NCI-H1092 treated with DMSO at 0.1 percent for 48 hours (cell line): ENCODE results near the gene NFATC3.
"Not testable (repeated sequence)": the region's sequence is repeated elsewhere in the genome, so short reads cannot be mapped to it uniquely, and the experiment has no call there.

Experiments
- DNase-seq: peaks from one replicate; lab custom pipeline; 2025; lab: John Stamatoyannopoulos, UW

Gene NFATC3

DNA sequence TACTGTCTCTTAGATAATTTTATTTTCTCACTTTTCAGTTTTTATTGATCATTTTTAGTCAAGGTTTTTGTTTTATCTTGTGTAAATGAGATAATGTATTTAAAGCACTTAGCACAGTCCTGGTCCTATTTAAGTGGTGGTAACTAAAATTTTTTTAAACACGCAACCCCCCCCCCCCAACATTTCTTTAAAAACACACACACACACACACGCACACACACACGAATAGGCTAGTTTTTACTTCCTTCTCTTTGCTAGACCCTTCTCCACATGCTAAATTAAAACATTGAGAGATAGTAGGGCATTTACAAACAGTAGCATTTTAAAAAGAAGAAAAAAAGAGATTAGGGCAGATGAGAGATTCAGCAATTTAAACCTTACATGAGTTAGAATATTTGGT lies 5.0 kb downstream of the NFATC3 start:
- no peak for DNase-seq

DNA sequence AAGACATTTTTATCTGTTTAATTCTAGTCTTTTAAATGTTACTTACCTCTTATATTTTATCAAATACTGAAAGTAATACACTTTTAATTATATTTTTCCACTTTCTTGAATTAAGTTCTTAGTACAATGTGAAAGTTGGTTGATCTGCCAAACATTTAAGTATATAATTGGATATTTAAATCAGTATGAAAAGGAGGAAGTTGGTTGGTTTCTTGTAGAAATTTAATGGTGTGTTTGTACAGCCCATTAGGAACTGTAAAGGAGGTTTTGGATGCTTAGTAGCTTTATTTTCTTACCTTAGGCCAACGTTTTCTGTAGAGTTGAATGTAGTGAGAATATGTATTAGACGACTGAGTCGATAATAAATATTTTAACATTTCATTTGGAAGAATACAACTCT lies 5.4 kb downstream of the NFATC3 start:
- no peak for DNase-seq

DNA sequence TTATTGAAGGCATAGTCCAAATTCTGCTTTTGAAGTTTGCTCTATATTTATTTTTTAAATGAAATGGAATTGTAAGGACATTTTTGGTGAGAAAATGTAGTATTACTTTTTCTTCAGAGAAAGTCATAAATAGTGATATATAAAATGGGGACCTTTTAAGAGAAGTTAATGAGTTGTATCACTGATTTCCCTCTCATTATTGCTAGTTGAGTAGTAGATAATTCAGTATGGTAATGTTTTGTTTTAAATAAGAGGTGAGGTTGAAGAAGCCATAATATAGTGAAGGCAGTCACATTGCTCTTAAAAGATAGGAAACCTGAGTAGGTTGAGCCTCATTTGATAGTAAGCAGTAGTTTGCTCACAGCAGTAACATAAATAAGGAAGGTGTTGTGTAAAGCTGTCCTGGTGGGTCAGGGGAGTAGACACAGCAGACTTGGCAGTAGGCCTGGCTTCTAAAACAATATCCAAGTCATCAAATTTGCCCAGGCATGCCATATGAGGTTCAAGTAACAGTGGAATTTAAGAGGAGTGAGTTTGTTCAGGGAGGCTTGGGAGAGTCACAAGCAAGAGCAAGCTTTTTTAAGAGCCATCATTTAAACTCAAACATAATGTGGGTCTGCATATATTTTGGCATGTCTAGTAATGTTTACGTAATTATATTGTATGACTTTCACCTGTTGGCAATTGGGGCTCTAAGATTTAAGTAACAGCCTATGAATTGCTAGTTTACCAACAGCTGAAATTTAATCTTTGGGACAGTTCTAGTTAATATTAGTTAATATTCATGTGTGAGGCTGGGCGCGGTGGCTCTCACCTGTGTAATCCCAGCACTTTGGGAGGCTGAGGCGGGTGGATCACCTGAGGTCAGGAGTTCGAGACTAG lies 6.5 kb downstream of the NFATC3 start:
- peak; percentile 28 for DNase-seq

DNA sequence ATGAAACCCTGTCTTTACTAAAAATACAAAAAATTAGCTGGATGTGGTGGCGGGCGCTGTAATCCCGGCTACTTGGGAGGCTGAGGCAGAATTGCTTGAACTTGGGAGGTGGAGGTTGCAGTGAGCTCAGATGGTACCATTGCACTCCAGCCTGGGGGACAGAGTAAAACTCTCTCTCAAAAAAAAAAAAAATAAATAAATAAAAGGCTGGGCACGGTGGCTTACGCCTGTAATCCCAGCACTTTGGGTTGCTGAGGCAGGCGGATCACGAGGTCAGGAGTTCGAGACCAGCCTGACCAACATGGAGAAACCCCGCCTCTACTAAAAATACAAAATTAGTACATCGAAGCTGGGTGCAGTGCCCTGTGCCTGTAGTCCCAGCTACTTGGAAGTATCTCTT lies 7.1 kb downstream of the NFATC3 start:
- not testable (repeated sequence) for DNase-seq

DNA sequence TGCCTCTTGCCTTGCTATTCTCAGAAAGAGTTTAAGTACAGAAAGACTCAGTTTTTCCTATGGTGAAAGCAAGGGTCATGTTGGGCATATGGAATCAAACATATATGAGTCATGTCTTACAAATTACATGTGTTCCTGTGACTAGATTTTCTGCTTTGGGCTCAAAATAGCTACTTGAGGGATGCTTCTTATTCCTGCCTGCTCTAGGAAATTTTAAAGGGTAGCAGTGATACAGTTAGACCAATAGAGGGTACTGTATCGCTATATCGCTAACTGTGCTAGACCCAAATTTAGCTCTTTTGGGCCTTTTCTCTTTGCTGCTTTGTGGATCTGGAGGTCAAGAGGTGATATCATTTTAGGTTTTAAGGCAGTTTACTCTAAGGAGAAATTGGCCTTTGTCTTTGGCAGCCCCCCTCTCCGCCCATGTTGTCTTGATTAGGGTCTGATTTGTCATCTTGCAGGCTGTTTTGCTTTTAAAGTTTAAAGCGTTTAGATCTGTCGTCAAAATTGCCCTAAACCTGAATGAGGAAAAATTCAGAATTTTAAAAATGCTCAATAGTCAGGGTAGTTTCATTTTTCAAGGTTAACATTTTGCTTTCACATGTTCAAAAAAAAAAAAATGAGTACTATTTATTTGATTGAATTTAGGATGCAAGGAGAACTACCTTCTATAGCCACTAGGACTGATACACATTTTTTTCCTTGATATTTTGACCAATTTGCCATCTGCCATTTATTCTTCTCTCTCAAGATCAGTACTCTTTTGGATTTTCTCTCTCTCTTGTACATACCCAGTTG lies 8.8 kb downstream of the NFATC3 start:
- DNase-seq = no peak

DNA sequence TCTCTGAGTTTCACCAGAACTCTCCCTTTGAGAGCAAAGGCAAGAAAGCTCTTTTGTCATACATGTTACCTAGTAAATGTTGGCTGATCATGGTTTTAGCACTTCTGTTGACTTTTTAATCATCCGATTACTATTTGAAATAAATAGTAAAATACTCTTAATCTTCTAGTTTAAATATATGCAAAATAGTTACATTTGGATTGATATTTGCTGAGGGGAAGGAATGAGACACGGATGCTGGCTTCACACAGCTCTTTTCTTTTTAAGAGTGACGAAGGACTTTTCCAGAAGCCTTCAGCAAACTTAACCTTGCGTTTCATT lies 9.4 kb downstream of the NFATC3 start:
- DNase-seq = no peak

DNA sequence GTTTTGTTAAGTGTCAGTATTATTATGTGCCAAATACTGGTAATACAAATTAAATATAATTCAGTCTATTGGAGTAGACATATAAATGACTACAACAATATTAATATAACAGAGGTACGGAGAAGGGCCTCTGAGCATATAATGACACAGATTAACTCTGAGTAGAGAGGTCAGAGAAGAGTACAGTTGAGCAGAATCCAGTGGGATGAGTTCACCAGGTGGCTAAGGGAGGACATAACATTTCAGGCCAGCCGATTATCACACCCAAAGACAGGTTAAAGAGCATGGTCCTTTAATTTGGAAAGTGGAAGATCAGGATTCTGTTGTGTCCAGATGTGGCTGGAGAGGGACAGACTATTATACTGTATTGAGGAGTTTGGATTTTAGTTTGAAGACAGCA lies 11.3 kb downstream of the NFATC3 start:
- DNase-seq = no peak

DNA sequence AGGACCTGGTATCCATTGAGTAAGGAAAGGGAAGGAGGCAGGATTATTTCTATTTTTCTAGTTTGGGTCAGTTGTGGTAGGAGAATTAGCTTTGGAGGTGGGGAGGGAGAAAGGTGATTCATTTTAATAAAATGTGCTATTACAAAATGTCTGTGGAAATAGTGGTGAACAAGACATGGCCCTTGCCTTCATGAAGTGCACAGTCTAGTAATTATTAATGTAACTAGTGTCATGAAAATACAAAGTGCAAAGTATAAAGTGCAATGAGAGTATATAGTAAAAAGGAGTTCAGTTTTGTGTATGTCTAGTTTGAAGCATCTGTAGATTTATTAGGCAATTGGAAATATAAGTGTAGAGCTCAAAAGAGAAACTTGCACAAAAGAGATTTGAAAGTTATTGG lies 11.9 kb downstream of the NFATC3 start:
- DNase-seq = no peak

DNA sequence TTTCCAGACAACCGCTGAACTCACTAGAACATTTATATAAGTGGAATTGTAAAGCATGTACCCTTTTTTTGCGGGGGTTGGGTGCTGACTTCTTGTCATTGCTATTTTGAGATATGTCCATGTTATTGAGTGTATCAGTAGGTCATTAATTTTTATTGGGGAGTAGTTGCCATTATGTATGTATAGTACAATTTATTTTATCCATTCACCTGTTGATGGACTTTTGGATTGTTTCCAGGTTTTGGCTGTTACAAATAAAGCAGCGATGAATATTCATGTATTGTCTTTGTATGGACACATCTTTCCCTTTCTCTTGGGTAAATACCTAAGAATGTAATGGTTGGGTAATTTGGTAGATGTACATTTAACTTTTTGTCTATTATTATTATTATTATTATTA lies 12.7 kb downstream of the NFATC3 start:
- DNase-seq = no peak

DNA sequence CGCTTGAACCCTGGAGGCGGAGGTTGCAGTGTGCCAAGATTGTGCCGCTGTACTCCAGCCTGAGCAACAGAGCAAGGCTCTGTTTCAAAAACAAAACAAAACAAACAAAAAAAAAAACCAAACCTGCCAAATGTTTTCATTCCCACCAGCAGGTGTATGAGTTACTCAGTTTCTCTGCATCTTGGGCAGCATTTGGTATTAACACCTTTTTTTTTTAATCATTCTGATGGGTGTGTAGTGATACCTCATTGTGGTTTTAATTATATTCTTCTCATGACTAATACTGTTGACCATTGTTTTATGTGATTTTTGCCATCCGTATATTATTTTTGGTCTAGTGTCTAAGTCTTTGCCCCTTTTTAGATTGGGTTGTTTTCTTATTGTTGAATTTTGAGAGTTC lies 15.3 kb downstream of the NFATC3 start:
- no peak for DNase-seq

DNA sequence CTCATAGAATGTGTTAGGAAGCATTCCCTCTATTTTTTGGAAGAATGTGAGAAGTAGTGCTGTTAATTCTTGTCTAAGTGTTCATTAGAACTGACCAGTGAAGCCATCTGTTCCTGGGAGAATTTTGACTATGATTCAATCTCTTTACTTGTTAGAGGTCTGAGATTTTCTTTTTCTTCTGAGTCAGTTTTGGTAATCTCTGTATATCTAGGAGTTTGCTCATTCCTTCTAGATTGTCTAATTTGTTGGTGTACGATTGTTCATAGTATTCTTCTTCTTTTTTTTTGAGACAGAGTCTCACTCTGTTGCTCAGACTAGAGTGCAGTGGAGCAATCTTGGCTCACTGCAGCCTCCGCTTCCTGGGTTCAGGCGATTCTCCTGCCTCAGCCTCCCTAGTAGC lies 20.4 kb downstream of the NFATC3 start:
- no peak for DNase-seq

DNA sequence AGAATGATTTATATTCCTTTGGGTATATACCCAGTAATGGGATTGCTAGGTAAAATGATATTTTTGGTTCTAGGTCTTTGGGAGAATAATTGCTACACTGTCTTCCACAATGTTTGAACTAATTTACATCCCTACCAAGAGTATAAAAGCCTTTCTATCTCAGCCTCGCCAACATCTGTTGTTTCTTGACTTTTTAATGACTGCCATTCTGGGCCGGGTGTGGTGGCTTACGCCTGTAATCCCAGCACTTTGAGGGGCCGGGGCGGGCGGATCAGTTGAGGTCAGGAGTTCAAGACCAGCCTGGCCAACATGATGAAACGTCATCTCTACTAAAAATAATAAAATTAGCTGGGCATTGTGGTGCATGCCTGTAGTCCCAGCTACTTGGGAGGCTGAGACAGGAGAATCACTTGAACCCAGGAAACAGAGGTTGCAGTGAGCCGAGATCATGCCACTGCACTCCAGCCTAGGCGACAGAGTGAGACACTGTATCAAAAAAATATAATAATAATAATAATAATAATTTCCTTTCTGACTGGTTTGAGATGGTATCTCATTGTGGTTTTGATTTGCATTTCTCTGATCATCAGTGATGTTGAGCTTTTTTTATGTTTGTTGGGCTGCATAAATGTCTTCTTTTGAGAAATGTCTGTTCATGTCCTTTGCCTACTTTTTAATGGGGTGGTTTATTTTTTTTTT lies 22.2 kb downstream of the NFATC3 start:
- not testable (repeated sequence) for DNase-seq

DNA sequence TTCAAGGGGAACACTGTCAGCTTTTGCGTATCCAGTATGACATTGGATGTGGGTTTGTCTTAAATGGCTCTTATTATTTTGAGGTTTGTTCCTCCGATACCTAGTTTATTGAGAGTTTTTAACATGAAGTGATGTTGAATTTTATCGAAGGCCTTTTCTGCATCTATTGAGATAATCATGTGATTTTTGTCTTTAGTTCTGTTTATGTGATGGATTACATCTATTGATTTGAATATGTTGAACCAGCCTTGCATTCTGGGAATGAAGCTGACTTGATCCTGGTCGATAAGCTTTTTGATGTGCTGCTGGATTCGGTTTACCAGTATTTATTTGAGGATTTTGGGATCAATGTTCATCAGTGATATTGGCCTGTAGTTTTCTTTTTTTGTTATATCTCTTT lies 24.0 kb downstream of the NFATC3 start:
- DNase-seq = not testable (repeated sequence)

DNA sequence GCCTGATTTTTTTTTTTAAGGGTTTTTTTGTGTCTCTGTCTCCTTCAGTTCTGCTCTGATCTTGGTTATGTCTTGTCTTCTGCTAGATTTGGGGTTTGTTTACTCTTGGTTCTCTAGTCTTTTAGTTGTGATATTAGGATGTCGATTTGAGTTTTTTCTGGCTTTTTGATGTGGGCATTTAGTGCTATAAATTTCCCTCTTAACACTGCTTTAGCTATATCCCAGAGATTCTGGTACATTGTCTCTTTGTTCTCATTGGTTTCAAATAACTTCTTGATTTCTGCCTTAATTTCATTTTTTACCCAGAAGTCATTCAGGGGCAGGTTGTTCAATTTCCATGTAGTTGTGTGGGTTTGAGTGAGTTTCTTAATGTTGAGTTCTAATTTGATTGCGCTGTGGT lies 25.4 kb downstream of the NFATC3 start:
- DNase-seq = not testable (repeated sequence)

DNA sequence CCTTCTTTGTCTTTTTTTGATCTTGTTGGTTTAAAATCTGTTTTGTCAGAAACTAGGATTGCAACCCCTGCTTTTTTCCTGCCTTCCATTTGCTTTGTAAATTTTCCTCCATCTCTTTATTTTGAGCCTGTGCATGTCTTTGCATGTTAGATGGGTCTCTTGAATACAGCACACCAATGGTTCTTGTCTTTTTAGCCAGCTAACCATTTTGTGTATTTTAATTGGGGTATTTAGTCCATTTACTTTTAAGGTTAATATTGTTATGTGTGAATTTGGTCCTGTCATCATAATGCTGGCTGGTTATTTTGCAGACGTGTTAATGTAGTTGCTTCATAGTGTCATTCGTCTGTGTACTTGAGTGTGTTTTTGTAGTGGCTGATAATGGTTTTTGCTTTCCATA lies 26.2 kb downstream of the NFATC3 start:
- no peak for DNase-seq

DNA sequence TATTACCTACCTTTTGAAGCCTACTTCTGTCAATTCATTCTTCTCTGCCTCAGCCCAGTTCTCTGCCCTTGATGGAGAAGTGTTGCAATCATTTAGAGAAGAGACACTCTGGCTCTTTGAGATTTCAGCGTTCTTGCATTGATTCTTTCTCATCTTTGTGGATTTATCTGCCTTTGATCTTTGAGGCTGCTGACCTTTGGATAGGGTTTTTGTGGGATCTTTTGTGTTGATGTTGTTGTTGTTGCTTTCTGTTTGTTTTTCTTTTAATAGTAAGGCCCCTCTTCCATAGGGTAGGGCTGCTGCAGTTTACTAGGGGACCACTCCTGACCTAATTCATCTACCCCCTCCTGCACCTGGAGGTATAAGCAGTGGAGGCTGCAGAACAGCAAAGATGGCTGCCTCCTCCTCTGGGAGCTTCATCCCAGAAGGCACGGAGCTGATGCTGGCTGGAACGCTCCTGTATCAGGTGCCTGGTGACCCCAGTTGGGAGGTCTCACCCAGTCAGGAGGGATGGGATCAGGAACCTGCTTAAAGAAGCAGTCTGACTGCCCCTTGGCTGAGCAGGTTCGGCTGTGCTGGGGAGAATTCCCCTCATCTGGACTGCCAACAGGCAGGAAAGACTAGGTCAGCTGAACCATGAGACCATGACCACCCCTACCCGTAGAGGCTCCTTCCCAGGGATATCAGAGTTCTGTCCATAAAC lies 28.0 kb downstream of the NFATC3 start:
- DNase-seq = no peak

DNA sequence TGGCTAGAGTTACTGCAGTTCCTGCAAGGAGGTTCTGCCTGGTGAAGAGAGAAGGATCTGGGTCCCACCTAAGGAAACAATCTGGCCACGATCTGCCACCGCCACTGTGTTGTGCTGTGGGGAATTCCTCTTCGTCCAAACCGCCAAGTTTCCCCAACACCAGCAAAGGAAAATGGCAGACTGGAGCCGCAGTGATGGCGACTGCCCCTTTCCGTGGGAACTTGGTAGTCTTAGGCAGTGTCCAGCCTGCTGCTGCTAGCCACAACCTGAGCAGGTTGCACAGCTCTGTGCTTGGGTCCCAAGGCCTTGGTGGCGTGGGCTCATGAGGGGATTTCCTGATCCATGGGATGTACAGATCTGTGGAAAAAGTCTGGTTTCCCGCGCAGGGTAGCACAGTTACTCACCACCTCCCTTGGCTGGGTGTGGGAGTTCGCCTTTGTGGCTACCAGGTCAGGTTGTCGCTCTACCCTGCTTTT lies 28.6 kb downstream of the NFATC3 start:
- DNase-seq = no peak

DNA sequence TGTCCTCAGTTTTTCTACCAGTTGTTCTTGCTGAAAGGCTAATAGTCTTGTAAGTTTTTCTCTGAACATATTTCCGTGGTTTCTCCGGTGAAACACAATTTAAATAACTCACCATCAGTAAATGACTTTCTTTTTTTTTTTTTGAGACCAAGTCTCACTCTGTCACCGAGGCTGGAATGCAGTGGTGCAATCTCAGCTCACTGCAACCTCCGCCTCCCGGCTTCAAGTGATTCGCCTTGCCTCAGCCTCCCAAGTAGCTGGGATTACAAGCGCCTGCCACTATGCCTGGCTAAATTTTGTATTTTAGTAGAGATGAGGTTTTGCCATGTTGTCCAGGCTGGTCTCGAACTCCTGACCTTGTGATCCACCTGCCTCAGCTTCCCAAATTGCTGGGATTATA lies 29.8 kb downstream of the NFATC3 start:
- not testable (repeated sequence) for DNase-seq

DNA sequence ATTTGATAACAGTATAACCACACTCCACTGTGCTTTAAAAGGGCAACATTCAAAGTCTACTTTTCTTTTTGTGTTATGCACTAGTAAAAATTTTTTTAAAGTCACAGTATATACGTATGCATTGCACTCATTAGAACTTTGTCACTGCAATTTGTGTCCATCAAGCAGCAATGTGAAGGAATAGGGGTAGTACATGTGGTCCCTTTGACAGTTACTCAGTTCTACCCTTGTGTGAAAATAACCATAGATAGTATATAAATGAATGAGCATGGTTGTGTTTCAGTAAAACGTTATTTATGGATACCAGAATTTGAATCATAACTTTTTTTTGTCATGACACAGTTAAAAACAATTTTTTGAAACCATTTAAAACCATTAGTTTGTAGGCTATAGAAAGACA lies 30.7 kb downstream of the NFATC3 start:
- no peak for DNase-seq

DNA sequence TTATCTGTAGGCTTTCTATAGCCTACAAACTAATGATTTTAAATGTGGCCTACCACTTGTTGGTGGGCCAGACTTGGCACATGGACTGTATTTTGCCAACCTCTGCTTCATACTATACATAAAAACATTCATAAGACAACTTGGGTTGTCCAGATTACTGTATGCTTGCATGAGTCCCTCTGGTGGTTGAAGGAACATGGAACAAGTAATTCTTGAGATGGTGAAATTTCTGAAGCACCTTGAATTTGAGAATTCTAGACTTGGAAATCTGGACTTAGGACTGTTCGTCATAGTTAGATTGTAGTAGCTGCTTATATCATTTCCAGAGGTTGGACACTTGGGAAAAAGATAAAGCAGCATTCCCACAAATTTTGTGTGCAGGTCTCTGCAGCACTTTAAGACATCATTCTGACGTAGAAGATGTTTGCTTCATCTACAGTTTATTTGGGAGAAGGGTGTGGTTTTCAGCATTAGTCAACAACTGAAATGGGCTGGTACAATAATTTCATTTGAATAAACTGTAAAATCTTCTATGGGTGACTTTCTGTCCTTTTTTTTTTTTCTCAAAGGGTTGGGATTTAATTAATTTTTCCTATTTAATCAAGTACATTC lies 31.2 kb downstream of the NFATC3 start:
- no peak for DNase-seq

DNA sequence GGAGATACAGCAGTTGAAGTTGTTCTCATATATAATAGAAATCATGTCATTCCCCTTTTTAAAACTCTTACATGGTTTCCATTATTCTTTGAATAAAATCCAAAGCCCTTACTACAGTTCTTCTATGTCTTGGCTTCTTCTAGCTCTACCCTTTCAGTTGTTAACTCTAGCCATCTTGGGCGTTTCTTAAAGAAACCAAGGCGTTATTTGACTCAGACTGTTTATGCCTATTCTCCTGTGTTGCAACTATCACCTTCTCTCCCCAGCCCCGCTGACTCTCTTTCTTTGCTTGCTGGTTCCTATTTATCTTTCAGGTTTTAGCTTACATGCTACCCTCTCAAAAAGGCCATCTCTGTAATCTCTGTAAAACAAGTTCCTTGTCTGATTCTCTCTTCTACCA lies 32.7 kb downstream of the NFATC3 start:
- no peak for DNase-seq

DNA sequence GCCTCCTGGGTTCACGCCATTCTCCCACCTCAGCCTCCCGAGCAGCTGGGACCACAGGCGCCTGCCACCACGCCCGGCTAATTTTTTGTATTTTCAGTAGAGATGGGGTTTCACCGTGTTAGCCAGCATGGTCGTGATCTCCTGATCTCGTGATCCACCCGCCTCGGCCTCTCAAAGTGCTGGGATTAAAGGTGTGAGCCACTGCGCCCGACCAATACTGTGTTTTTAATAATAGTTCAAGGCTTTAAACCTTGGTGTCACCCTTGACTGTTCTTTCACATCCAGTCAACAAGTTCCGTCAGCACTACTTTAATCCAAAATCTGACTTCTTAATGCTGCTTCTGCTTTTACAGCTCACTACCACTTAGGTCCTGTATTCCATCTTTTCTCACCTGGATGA lies 33.8 kb downstream of the NFATC3 start:
- DNase-seq = not testable (repeated sequence)
